Neural cell (in vitro differentiated cells): ENCODE results near the gene MYNN.

ENCODE experiments used
- CTCF ChIP-seq: fragments of 450-650 bp; IDR thresholded peaks from 2 replicates; pipeline ENCODE4 v1.5.1; 2014; ENCODE audit warnings: antibody characterized with exemption, mild to moderate bottlenecking, moderate library complexity; ENCODE audit not compliant: poor library complexity, severe bottlenecking
- EZH2 ChIP-seq: fragments of 200-600, 300-800 bp; shearing (Covaris generic), sonication (generic); IDR thresholded peaks from 2 replicates; pipeline ENCODE4 v1.6.1; 2014; ENCODE audit warnings: antibody characterized with exemption, low read length, borderline replicate concordance, mild to moderate bottlenecking; ENCODE audit not compliant: insufficient read depth, poor library complexity, severe bottlenecking

- TF ChIP-seq CTCF (no peak), EZH2 (no peak)
Observed at GRCh38 chr3:169746924-169747323, 26.3 kb upstream of the MYNN start.
